HG02678 (cell line): ENCODE results near the gene SHISAL2A.

ENCODE experiments used
- ATAC-seq: cut with Tn5 transposase; IDR thresholded peaks from one replicate; pipeline ENCODE4 v1.9.1; 2021; ENCODE audit warnings: mild to moderate bottlenecking, moderate library complexity; ENCODE audit not compliant: unreplicated experiment

The SHISAL2A gene

GRCh38 chr1:52658795-52659194, 25.8 kb downstream of the SHISAL2A start:
- ATAC-seq = no peak

DNA sequence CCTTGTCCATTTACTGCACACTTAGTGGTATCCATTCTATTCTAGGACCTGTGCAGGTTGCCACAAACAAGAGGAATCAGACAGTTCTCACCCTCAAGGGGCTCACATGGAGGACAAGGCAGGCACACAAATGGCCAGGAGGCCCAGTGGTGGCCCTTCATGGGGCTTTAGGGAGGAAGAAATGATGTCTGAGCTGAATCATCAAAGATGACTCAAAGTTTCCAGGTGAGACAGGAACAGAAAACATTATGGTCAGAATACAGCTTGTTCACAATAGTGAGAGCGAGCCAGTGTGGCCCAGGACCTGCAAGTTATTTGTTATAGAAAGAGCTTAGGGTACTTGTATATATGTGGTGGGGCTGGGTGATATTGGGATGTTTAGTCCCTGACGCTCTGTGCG, 26.4 kb downstream of the SHISAL2A start:
- ATAC-seq = peak; percentile 66

- ATAC-seq = no peak
Measured at GRCh38 chr1:52659851-52660596, 27.1 kb downstream of the SHISAL2A start.

- no peak for ATAC-seq
Measured at GRCh38 chr1:52660807-52661206, 27.8 kb downstream of the SHISAL2A start.

DNA sequence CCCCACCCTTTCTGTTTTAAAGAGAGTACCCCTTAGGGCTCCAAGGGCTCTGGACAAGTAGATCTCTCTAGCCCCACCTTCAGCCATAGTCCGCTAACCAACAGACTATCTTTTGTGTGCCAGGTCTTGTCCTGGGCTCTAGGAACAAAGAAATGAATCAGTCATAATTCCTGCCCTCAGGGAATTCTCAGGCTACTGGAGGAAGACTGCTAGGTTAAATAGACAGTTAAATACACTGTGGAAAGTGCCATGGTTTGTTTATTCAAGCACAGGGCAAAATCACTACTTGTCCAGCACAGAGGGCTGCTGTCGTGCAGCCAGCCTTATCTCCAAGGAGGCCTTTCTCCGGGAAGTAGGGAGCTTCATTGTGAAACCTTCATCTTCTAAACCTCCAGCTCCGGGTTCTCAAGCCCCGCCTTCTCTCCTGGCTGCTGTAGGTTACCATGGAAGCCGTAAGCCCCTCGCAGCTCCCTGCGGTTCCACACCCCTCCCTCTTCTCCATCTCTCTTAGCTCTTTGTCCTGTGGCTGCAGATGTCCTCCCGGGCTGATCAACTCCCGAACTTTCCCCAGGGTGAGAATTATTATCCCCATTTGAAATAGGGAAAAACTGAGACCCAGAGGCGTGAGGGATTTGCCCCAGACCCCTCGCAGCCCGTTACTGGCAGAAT, 29.8 kb downstream of the SHISAL2A start:
- no peak for ATAC-seq

- ATAC-seq = no peak
Measured at GRCh38 chr1:52663716-52664115, 30.7 kb downstream of the SHISAL2A start.

DNA sequence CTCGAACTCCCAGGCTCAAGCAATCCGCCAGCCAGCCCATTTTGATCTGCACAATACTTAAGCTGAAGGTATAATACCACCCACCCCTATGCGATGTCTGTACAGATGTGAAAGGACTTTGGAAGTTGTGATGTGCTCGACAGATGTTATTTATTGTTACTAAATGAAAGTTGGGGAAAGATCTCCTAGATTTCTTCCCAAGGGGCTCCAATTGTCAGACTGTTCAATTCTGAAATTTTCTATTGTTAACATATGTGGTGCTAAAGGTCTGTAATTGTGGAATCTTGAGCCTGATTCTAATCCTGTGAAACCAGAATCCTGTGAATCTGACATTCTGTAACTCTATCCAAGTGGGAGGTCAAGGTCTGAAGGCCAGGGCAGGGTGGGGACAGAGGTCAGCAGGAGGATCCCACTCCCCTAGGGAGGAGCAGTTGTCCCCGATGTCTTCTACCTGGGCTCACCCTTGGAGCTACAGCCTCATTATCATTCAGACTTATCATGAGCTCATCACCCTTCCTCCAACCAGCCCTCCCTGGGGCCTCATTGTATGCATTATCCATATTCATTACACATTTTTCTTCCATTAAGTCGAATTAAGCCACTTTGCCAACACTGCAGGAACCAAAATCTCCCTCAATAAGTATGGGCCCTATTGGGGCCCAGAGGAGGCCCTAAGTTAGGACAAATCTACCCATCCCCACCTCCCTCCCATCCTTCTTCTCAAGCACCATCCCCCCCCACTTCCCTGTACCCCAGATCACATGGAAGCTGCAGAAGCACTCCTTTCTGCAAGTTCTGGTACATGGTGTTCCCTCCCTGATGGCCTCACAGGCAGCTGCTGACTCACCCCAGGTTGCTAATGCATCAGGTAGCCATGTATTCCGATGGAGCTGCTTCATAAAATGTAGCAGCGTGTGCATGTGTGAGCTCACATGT, 32.3 kb downstream of the SHISAL2A start:
- no peak for ATAC-seq

DNA sequence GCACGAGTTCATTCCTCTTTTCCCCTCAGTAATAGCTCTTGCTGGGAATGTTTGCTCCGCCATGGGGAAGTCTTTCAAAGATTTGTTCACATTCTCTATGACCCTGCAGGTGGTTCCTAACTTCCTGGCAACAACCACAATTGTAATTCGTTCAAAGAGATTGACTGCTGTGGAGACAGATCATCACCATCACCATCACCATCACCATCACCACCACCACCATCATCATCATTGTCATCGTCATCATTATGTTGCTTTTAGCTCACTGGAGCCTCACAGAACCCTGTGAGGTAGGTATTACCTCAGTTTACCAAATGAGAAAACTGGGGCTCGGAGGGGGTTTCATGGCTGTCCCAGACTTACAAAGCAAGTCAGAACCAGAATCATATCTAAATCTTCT, 34.3 kb downstream of the SHISAL2A start:
- ATAC-seq = no peak

DNA sequence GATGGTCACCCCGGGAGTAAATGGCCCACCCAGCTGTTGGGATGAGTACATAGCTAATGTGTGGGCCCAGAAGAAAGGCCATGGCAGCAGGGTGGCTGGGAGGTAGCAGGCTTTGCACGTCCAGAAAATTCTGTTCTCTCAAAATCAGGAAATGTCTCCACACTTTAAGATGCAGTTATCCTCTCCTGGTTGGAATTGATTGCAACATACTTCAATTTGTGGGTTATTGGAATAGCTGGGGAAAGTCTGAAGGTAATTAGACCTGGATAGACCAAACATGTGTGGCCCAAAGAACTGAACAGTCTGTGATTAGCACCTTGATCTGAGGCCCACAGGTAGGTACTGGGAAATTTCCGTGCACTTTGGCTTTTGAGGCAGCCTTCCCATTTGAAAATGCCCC, 35.0 kb downstream of the SHISAL2A start:
- ATAC-seq = no peak

GRCh38 chr1:52668711-52669110, 35.7 kb downstream of the SHISAL2A start:
- ATAC-seq = no peak

DNA sequence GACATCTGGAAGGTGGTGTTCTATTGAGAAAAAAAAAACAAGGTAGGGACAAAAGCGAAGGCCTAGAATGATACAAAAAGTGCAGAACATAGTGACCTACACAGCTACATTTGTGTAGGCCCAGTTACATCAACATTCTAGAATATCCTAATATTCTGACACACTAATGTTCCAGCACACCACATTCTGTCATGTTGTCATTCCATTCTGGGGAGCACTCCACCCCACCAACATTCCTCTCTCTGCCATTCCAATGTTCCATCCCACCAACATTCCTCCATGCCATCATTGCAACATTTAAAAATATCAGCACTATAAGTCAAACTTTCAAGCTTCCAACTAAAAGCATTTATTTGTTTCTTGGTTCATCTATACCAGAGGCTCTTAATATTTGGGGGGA, 36.7 kb downstream of the SHISAL2A start:
- no peak for ATAC-seq

DNA sequence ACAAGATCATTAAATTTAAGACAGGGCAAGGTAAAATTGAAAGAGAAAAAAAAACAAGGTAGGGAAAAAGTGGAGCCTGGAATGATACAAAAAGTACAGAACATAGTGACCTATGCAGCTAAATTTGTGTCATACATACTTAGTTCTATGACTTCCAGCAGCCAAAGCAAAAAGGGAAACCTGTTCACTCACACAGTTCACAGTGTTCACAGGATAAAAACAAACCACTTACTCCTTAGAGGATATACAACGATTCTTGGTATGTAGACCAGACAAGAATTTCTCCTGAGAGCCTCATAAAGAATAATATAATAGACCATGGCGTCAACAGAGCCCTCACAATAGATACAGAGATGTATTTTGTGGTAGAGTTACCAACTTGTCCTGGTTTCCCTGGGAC, 37.6 kb downstream of the SHISAL2A start:
- ATAC-seq = no peak

DNA sequence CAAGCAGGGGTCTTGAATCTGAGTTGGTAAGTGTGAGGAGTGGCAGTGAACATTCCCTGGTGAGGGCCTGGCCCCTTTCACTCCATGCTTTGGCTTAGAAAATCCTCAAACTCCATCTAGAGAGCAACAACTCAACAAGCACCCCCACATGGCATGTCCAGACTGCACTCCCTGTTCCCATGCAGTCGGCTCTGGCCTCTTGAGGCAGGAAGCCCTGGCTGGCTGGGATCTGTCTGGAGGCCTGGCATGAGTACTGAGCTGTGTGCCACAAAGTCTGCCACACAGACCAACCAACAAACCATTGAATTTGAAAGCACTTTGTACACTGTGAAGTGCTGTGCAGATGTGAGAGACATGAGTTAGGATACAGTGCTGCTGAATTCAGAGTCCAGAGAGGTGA, 40.0 kb downstream of the SHISAL2A start:
- no peak for ATAC-seq

GRCh38 chr1:52673513-52673912, 40.5 kb downstream of the SHISAL2A start:
- no peak for ATAC-seq

- no peak for ATAC-seq
Measured at GRCh38 chr1:52674497-52675384, 41.8 kb downstream of the SHISAL2A start.

- ATAC-seq = no peak
Measured at GRCh38 chr1:52676249-52676903, 43.4 kb downstream of the SHISAL2A start.

GRCh38 chr1:52677076-52677806, 44.3 kb downstream of the SHISAL2A start:
- no peak for ATAC-seq

DNA sequence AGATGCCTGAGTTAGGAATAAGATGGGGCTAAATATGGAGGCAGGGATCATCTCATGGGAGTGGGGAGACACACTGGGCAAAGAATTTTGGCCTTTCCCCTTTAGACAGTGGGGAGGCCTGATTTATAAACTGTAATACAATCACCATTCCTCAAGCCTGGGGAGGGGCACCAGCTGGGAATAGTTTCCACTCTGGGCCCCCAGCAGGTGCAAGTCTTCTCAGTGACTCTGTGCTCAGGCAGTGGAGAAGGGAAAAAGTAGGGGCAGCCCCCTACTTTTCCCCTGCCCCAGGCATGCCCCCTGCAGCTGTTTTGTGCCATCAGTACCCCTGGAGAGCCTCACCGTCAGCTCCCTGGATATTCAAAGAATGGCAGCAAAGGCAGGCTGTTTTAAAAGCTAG, 46.1 kb downstream of the SHISAL2A start:
- ATAC-seq = no peak

DNA sequence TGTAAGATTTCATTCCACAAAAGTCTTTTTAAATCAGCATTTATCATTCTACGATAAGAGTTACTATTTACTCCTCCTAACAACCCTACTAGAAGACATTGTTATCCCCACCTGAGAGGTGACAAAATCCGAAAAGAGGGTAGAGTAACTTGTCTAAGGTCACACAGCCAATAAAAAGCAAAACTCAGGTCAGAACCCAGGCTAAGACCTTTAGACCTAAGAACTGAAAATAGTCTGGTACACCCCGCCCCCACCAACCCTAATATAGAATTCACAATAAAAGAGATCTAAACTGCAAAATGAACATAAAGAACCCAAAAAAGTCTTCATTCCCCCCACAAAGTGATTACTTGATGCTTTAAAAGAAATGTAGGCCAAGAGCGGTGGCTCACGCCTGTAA, 46.5 kb downstream of the SHISAL2A start:
- no peak for ATAC-seq
